Measurements from ENCODE around the gene KDM4C.

DNA sequence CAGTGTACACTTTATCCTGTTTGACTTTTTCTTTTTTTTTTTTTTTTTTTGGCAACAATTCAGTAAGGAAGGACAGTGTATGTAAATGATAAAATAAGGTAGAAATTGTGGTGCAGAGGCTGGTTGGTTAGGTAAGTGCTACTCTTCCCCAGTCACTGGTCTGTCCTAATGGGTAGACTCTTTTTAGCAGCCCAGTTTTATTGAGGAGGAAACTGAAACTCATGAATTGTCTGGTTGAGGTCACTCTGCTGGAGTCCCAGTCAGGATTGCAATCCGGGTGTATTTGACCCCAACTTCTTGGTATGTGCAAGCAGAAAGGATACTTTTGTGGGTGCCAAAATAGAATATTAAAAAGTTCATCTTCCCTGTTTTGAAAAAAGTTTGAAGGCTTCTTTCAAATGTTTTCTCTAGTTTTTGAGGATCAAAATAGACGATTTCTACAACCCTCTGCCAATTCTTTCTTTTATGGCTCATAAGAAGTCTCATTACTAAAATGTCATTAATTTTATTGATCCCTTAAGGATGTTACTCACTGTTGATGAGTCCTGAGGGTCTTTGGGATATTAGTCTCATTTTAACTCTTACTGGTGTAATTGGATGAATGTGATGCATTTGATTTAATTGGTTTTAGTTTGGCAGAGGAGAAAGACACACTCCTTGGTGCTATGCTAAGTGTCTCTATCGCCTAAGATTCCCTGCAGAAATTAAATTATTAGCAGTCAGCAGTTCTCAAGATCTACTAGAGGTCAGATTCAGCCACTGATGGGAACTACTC is 171.9 kb downstream of the KDM4C start:
- TF ChIP-seq, protein P1, sequence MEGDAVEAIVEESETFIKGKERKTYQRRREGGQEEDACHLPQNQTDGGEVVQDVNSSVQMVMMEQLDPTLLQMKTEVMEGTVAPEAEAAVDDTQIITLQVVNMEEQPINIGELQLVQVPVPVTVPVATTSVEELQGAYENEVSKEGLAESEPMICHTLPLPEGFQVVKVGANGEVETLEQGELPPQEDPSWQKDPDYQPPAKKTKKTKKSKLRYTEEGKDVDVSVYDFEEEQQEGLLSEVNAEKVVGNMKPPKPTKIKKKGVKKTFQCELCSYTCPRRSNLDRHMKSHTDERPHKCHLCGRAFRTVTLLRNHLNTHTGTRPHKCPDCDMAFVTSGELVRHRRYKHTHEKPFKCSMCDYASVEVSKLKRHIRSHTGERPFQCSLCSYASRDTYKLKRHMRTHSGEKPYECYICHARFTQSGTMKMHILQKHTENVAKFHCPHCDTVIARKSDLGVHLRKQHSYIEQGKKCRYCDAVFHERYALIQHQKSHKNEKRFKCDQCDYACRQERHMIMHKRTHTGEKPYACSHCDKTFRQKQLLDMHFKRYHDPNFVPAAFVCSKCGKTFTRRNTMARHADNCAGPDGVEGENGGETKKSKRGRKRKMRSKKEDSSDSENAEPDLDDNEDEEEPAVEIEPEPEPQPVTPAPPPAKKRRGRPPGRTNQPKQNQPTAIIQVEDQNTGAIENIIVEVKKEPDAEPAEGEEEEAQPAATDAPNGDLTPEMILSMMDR (conservative IDR thresholded peaks at IDR 0.05; ENCODE audit: low read depth, low read length), result no peak
- TF ChIP-seq POLR2A (IDR thresholded peaks at IDR 0.05; ENCODE audit: low read depth, low read length), result no peak
- TF ChIP-seq, protein P2, sequence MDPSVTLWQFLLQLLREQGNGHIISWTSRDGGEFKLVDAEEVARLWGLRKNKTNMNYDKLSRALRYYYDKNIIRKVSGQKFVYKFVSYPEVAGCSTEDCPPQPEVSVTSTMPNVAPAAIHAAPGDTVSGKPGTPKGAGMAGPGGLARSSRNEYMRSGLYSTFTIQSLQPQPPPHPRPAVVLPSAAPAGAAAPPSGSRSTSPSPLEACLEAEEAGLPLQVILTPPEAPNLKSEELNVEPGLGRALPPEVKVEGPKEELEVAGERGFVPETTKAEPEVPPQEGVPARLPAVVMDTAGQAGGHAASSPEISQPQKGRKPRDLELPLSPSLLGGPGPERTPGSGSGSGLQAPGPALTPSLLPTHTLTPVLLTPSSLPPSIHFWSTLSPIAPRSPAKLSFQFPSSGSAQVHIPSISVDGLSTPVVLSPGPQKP (IDR thresholded peaks at IDR 0.05; ENCODE audit: borderline replicate concordance, low read depth, low read length), result no peak
- no peak for TF ChIP-seq FOS (IDR thresholded peaks at IDR 0.05; ENCODE audit: low read depth, low read length)
- TF ChIP-seq, protein P3, sequence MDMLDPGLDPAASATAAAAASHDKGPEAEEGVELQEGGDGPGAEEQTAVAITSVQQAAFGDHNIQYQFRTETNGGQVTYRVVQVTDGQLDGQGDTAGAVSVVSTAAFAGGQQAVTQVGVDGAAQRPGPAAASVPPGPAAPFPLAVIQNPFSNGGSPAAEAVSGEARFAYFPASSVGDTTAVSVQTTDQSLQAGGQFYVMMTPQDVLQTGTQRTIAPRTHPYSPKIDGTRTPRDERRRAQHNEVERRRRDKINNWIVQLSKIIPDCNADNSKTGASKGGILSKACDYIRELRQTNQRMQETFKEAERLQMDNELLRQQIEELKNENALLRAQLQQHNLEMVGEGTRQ (IDR thresholded peaks at IDR 0.05; ENCODE audit: low read depth, low read length), result no peak
- TF ChIP-seq RFX5 (IDR thresholded peaks at IDR 0.05; ENCODE audit: low read depth, low read length), result no peak
- no peak for TF ChIP-seq RCOR1 (IDR thresholded peaks at IDR 0.05; ENCODE audit: insufficient replicate concordance, low read length)
- TF ChIP-seq MAFK (IDR thresholded peaks at IDR 0.05; ENCODE audit: low read depth, low read length), result no peak
- TF ChIP-seq BHLHE40 (IDR thresholded peaks at IDR 0.05; ENCODE audit: low read depth, low read length), result no peak
- TF ChIP-seq MAZ (IDR thresholded peaks at IDR 0.05; ENCODE audit: borderline replicate concordance, low read depth, low read length), result no peak
